GM23338 (cell line): Measurements from ENCODE around the gene CFAP299.

Experiments used
- CREB1 ChIP-seq: fragments of 250-450 bp; sonication (Bioruptor Pico); IDR thresholded peaks from 2 replicates; pipeline ENCODE4 v1.5.0; 2020; ENCODE audit warnings: low read depth, mild to moderate bottlenecking, moderate library complexity
- EZH2 ChIP-seq: fragments of 200-600 bp; sonication (generic); IDR thresholded peaks from one replicate; pipeline ENCODE4 v1.8.0; 2017; ENCODE audit warnings: antibody characterized with exemption, mild to moderate bottlenecking, low read depth; ENCODE audit not compliant: unreplicated experiment
- EZH2phosphoT487 ChIP-seq: fragments of 200-600 bp; sonication (generic); IDR thresholded peaks from one replicate; pipeline ENCODE4 v1.8.1; 2018; ENCODE audit warnings: antibody characterized with exemption; ENCODE audit not compliant: unreplicated experiment
- JUNB ChIP-seq: IDR thresholded peaks from one replicate; pipeline ENCODE4 v1.6.1; 2016; ENCODE audit warnings: antibody characterized with exemption; ENCODE audit not compliant: unreplicated experiment
- POLR2AphosphoS5 ChIP-seq: IDR thresholded peaks from 2 replicates; pipeline ENCODE4 v1.6.1; 2016; ENCODE audit warnings: antibody characterized with exemption, low read depth
- STAT1 ChIP-seq: IDR thresholded peaks from one replicate; pipeline ENCODE4 v1.6.1; 2016; ENCODE audit warnings: antibody characterized with exemption; ENCODE audit not compliant: unreplicated experiment
- ZNF114 ChIP-seq: fragments of 250-450 bp; sonication (Bioruptor Pico); IDR thresholded peaks from 2 replicates; pipeline ENCODE4 v1.5.0; 2020; ENCODE audit warnings: mild to moderate bottlenecking, moderate library complexity
- TF ChIP-seq, protein P1 (sequence below), 2 experiments: fragments of 200-600 bp in 1 of 2; sonication (generic) in 1 of 2; conservative IDR thresholded peaks; 2 replicates each; pipeline versions ENCODE4 v1.5.1 to v1.6.1; 2016 to 2017; ENCODE audit warnings: antibody characterized with exemption in 2 of 2, low read depth in 2 of 2, mild to moderate bottlenecking in 2 of 2, moderate library complexity in 1 of 2
- TF ChIP-seq, protein P2 (sequence below): IDR thresholded peaks from one replicate; pipeline ENCODE4 v1.6.1; 2018; ENCODE audit warnings: antibody characterized with exemption; ENCODE audit not compliant: unreplicated experiment

DNA sequence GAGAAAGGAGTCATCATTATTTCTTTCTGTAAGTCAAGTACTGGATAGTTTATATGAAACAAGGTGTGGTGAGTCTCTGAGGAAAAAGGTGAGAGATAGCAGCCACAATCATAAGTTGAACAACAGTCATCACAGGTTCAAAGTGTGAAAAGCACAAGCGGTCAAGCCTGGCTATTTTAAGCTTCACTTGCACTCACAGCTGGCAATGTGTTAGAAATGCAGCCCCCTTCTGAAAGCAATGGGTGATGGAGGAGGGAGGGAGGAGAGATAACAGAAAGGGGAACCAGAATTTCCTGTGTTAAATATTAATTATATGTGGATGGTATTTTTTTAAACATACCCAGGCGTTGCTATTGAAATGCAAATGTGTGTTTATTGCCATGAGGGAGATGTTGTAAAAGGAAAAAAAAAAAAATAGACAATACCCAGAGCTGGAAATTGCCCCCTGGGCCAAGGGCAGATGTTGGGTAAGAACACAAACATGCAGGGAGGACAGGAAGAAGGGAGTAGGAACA, 668.1 kb downstream of the CFAP299 start:
- TF ChIP-seq, protein P1, sequence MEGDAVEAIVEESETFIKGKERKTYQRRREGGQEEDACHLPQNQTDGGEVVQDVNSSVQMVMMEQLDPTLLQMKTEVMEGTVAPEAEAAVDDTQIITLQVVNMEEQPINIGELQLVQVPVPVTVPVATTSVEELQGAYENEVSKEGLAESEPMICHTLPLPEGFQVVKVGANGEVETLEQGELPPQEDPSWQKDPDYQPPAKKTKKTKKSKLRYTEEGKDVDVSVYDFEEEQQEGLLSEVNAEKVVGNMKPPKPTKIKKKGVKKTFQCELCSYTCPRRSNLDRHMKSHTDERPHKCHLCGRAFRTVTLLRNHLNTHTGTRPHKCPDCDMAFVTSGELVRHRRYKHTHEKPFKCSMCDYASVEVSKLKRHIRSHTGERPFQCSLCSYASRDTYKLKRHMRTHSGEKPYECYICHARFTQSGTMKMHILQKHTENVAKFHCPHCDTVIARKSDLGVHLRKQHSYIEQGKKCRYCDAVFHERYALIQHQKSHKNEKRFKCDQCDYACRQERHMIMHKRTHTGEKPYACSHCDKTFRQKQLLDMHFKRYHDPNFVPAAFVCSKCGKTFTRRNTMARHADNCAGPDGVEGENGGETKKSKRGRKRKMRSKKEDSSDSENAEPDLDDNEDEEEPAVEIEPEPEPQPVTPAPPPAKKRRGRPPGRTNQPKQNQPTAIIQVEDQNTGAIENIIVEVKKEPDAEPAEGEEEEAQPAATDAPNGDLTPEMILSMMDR (conservative IDR thresholded peaks at IDR 0.05; ENCODE audit: low read depth in 2 of 2): no peak
- TF ChIP-seq, protein P2, sequence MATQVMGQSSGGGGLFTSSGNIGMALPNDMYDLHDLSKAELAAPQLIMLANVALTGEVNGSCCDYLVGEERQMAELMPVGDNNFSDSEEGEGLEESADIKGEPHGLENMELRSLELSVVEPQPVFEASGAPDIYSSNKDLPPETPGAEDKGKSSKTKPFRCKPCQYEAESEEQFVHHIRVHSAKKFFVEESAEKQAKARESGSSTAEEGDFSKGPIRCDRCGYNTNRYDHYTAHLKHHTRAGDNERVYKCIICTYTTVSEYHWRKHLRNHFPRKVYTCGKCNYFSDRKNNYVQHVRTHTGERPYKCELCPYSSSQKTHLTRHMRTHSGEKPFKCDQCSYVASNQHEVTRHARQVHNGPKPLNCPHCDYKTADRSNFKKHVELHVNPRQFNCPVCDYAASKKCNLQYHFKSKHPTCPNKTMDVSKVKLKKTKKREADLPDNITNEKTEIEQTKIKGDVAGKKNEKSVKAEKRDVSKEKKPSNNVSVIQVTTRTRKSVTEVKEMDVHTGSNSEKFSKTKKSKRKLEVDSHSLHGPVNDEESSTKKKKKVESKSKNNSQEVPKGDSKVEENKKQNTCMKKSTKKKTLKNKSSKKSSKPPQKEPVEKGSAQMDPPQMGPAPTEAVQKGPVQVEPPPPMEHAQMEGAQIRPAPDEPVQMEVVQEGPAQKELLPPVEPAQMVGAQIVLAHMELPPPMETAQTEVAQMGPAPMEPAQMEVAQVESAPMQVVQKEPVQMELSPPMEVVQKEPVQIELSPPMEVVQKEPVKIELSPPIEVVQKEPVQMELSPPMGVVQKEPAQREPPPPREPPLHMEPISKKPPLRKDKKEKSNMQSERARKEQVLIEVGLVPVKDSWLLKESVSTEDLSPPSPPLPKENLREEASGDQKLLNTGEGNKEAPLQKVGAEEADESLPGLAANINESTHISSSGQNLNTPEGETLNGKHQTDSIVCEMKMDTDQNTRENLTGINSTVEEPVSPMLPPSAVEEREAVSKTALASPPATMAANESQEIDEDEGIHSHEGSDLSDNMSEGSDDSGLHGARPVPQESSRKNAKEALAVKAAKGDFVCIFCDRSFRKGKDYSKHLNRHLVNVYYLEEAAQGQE: no peak
- TF ChIP-seq EZH2phosphoT487: no peak
- TF ChIP-seq POLR2AphosphoS5: no peak
- TF ChIP-seq ZNF114: no peak
- TF ChIP-seq STAT1: no peak
- TF ChIP-seq JUNB: no peak
- no peak for TF ChIP-seq EZH2
- no peak for TF ChIP-seq CREB1
